Heart right ventricle (tissue), 16 donors: Measurements from ENCODE around the gene RCHY1. TPM values are rescaled to one million over a fixed set of nuclear protein-coding genes. Genes with fewer than 3 reads are reported as not detected.

ENCODE experiments used
- ATAC-seq, 8 donors: fragments of 200-7000 bp; cut with Tn5 transposase; one replicate each; pipeline ENCODE4 v1.9.1; 2020; ENCODE audit warnings: mild to moderate bottlenecking in 8 of 8, moderate library complexity in 8 of 8, moderate number of reproducible peaks in 1 of 8
- DNase-seq, 2 donors: peaks; one replicate each; pipeline ENCODE4 v3.0.0-alpha.2; 2020
- H3K27ac ChIP-seq, 10 donors: fragments of 200-600 bp; sonication (generic) in 2 of 10; one replicate each; pipeline versions ENCODE4 v1.5.0 to v1.8.0; 2020 to 2022; ENCODE audit warnings: mild to moderate bottlenecking in 3 of 10
- H3K27me3 ChIP-seq, 7 donors: fragments of 200-600 bp; one replicate each; pipeline ENCODE4 v1.8.0; 2021 to 2022; ENCODE audit warnings: mild to moderate bottlenecking in 2 of 7
- H3K36me3 ChIP-seq, 9 donors: fragments of 200-600 bp; sonication (generic) in 1 of 9; one replicate each; pipeline versions ENCODE4 v1.5.0 to v1.8.0; 2020 to 2022; ENCODE audit warnings: mild to moderate bottlenecking in 2 of 9
- H3K4me1 ChIP-seq, 9 donors: fragments of 200-600 bp; sonication (generic) in 1 of 9; one replicate each; pipeline versions ENCODE4 v1.5.0 to v1.8.0; 2020 to 2022; ENCODE audit warnings: mild to moderate bottlenecking in 4 of 9
- H3K4me3 ChIP-seq, 10 donors: fragments of 200-600 bp; sonication (generic) in 2 of 10; one replicate each; pipeline versions ENCODE4 v1.5.0 to v1.8.0; 2020 to 2022; ENCODE audit warnings: mild to moderate bottlenecking in 7 of 10, moderate library complexity in 2 of 10
- H3K9me3 ChIP-seq, 11 donors: fragments of 200-600 bp in 10 of 11; sonication (generic) in 2 of 11; one replicate each; pipeline versions ENCODE4 v1.5.0 to v1.8.0; 2013 to 2022; ENCODE audit warnings: mild to moderate bottlenecking in 2 of 11, control low read depth in 1 of 11, moderate library complexity in 1 of 11
- WGBS, 2 donors: extraction: QIAGEN DNeasy Blood & Tissue Kit; methylation state at CpG; one replicate each; pipeline ENCODE4 v1.1.7; 2013; ENCODE audit warnings: inconsistent platforms in 1 of 2; 5-methylcytosine and 5-hydroxymethylcytosine counted together
- intact Hi-C, 10 donors: fragments of 100-400 bp; cut with DNase I; formaldehyde crosslinking; loops; one replicate each; pipeline versions ENCODE4 v1.11.1 to v1.14.2; 2022
- polyA plus RNA-seq, 2 donors: library from polyadenylated mRNA; stranded (reverse); fragments of 200-250 nt; gene quantifications; one replicate each; pipeline ENCODE4 v1.2.3, GENCODE V29; 2013
- total RNA-seq, 10 donors: library from RNA; stranded (reverse); fragmentation: NEBNext Ultra II Directional in 3 of 10; extraction: Animal tissue kit (Norgen Biotek cat#: 25700) in 3 of 10; gene quantifications; one replicate each; pipeline versions ENCODE4 v1.2.1 to v1.2.4, GENCODE V29; 2021 to 2023
- TF ChIP-seq, protein P1 (sequence below), 9 donors: fragments of 200-600 bp; sonication (generic) in 2 of 9; IDR thresholded peaks; one replicate each; pipeline versions ENCODE4 v1.5.0 to v1.8.0; 2021 to 2022; ENCODE audit warnings: antibody characterized with exemption in 9 of 9, mild to moderate bottlenecking in 5 of 9, moderate library complexity in 1 of 9
- donor health status: Arrhythmogenic right ventricular cardiomyopathy.
- donor health status: ischemic (EF 13 %, LVEDD 7.1; RV severe dilation, severe dysfunction).
- donor health status: healthy with polysubstance abuse.
- donor health status: DM: no; HTN: yes; CAD: no.
- donor health status: DM: no; HTN: no; CAD: no.
- donor health status: ischemic (EF 25% LVEDD 6.9; RV normal size, moderate dysfunction).
- donor health status: ischemic (EF 25% LVEDD 5.7; RV mildly dilated, moderate dysfunction).
- donor health status: healthy.
- donor health status: DM: yes; HTN: yes; CAD: no.
- donor health status: Ischemic cardiomyopathy.
- donor health status: ischemic (EF 35%, LVEDD 5.7; RV mildly dilated, moderate dysfunction).
- donor health status: nonischemic (EF 11% LVEDD 7.7; RV severe dilation, severe dysfunction).
- donor health status: DM: yes; HTN: yes; CAD: no.
- donor health status: PGD.
- donor health status: ischemic (EF 29% LVEDD 5.4; RV normal size, mild dysfunction).
- donor health status: nonischemic (EF 23%, LVEDD 6.1; RV moderate dilation, normal function).

The RCHY1 gene
- total and polyA plus RNA-seq, 12 donors = 15.5 to 62.0 (median 46.3) TPM

DNA sequence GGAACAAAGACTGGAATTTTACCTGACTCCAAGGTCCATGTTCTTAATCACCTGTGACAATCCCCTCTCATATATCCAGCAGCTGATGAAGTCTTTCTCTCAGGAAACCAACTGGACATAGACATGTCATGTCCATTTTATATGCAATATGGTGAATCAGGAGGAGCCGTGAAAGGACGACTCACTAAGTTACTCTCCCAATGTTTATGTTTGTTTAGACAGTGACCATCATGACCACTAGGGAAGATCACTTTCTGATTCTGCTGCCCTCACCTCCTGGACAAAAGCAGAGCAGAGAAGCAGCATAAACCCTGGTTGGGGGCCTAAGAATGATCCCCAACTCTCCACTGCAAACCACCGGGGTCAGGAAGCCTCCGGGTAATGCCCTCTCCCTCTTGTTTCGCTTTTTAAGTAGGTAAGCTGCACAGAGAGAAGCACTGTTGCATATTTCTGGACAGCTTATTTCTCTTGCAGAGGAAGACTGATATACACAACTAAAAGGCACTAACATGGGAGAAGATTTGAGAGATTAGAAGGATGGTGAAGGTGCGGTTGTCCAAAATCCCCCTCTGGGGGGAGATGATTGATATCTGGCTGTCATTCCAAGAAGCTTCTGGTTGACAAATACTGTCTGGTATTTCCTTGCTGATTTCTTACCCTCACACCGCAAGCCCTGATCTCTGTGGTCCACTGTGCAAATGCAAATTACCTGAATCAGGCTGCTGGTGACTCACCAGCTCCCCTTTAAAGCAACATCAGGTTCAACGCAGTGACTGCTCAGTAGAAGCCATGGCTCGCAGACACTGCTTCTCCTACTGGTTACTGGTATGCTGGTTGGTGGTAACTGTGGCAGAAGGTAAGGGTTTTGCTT, 41.3 kb upstream of the RCHY1 start, which contains the start of gene ODAPH:
ODAPH (plus strand) TSS at position 773 of the 871 bp plus-strand sequence; CDS start at position 790, 17 bp downstream.
- DNase-seq (no peak), ATAC-seq (no peak)
- intact Hi-C loops = no loop called here
- H3K36me3 ChIP-seq = no peaks in the 10 kb centered on the region
- 65 to 71% methylated on average over 9 of the region's 9 CpGs for WGBS, 2 donors
- no peaks in the 10 kb centered on the region for H3K4me1 ChIP-seq
- TF ChIP-seq, protein P1, sequence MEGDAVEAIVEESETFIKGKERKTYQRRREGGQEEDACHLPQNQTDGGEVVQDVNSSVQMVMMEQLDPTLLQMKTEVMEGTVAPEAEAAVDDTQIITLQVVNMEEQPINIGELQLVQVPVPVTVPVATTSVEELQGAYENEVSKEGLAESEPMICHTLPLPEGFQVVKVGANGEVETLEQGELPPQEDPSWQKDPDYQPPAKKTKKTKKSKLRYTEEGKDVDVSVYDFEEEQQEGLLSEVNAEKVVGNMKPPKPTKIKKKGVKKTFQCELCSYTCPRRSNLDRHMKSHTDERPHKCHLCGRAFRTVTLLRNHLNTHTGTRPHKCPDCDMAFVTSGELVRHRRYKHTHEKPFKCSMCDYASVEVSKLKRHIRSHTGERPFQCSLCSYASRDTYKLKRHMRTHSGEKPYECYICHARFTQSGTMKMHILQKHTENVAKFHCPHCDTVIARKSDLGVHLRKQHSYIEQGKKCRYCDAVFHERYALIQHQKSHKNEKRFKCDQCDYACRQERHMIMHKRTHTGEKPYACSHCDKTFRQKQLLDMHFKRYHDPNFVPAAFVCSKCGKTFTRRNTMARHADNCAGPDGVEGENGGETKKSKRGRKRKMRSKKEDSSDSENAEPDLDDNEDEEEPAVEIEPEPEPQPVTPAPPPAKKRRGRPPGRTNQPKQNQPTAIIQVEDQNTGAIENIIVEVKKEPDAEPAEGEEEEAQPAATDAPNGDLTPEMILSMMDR (IDR thresholded peaks at IDR 0.05) = no peak
- no peaks in the 10 kb centered on the region for H3K9me3 ChIP-seq
- no peak within 1 kb of the TSS for H3K27ac ChIP-seq
- H3K27me3 ChIP-seq = peaks cover 0 to 20% (median 7%) of the 10 kb centered on the region in 7 donors
- H3K4me3 ChIP-seq = no peak within 1 kb of the TSS

- Histone ChIP-seq H3K27me3 (peaks cover 0 to 16% (median 7%) of the 10 kb centered on the region in 7 donors), H3K27ac (no peak overlapping the region), H3K4me1 (peaks cover 0 to 5% (median 0%) of the 10 kb centered on the region in 9 donors), H3K36me3 (no peaks in the 10 kb centered on the region), H3K9me3 (no peaks in the 10 kb centered on the region), H3K4me3 (no peak overlapping the region)
- DNase-seq (no peak), ATAC-seq (no peak)
- intact Hi-C loops = no loop called here
- TF ChIP-seq, protein P1 (IDR thresholded peaks at IDR 0.05) = no peak
These were observed 38.2 kb upstream of the RCHY1 start for GRCh38 chr4:75552452-75552851.

GRCh38 chr4:75549019-75549418, 34.8 kb upstream of the RCHY1 start:
- no peak overlapping the region for H3K27ac ChIP-seq
- peaks cover 0 to 5% (median 0%) of the 10 kb centered on the region in 9 donors for H3K4me1 ChIP-seq
- TF ChIP-seq, protein P1 (IDR thresholded peaks at IDR 0.05) = no peak
- intact Hi-C loops = no loop called here
- no peak overlapping the region for H3K4me3 ChIP-seq
- no peak for ATAC-seq
- H3K36me3 ChIP-seq = peaks cover 0 to 18% (median 4%) of the 10 kb centered on the region in 9 donors
- no peaks in the 10 kb centered on the region for H3K27me3 ChIP-seq
- 90 to 93% methylated on average over 2 of the region's 2 CpGs for WGBS, 2 donors
- no peak for DNase-seq
- no peaks in the 10 kb centered on the region for H3K9me3 ChIP-seq

- Histone ChIP-seq H3K4me1 (peaks cover 0 to 5% (median 0%) of the 10 kb centered on the region in 9 donors), H3K4me3 (no peak overlapping the region), H3K27ac (no peak overlapping the region), H3K27me3 (no peaks in the 10 kb centered on the region), H3K36me3 (peaks cover 0 to 30% (median 4%) of the 10 kb centered on the region in 9 donors), H3K9me3 (no peaks in the 10 kb centered on the region)
- peak; percentile 12 to 35 for DNase-seq
- TF ChIP-seq, protein P1 (IDR thresholded peaks at IDR 0.05) = no peak
- intact Hi-C loops = no loop called here
- peak in 1 of 8 donors; percentile 31 for ATAC-seq
- 60 to 67% methylated on average over 15 of the region's 15 CpGs for WGBS, 2 donors
These were observed 33.6 kb upstream of the RCHY1 start for GRCh38 chr4:75547647-75548387.
